HG02981 (cell line): Measurements from ENCODE around the gene MRAS.
"Not testable (repeated sequence)": the region's sequence is repeated elsewhere in the genome, so short reads cannot be mapped to it uniquely, and the experiment has no call there.

ENCODE experiments used
- ATAC-seq: cut with Tn5 transposase; IDR thresholded peaks from one replicate; pipeline ENCODE4 v1.9.1; 2021; ENCODE audit warnings: mild to moderate bottlenecking, moderate library complexity; ENCODE audit not compliant: unreplicated experiment

The MRAS gene

DNA sequence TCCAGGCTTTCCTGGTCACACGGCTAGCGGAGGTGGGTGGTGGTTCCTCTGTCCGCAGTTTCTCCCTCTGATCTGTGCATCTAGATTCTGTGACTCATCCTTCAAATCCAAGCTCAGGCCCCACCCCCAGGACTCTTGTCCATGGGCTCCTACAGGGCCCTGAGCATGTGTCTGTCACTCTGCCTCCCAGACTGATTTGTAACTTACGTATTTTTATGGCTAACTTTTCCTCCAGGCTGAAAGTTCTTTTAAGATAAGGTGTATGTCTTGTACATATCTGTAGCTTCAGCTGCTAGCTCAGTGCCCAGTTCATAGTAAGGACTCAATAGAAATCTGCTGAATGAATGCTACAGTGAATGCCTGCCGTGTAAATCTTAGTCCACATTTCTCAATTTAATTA, 94.1 kb downstream of the MRAS start:
- ATAC-seq = no peak

DNA sequence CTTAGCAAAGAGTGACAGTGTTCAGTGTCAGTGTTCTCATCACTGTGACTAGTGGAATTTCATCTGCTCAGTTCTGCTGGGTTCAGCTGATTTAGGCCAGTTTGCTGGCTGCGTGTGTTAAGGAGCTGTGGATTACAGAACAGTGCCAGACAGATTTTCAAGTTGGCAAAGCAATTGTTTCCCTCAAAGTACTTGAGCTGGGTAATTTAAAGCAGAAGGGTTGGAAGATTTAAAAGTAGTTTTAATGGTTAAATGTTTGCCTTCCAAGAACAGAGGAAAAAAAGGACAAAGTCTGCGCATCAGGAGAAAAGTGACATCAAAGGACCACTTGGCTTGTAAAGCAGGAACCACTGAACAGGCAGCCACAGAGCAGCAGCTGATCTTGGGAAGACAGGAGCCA, 94.7 kb downstream of the MRAS start:
- no peak for ATAC-seq

DNA sequence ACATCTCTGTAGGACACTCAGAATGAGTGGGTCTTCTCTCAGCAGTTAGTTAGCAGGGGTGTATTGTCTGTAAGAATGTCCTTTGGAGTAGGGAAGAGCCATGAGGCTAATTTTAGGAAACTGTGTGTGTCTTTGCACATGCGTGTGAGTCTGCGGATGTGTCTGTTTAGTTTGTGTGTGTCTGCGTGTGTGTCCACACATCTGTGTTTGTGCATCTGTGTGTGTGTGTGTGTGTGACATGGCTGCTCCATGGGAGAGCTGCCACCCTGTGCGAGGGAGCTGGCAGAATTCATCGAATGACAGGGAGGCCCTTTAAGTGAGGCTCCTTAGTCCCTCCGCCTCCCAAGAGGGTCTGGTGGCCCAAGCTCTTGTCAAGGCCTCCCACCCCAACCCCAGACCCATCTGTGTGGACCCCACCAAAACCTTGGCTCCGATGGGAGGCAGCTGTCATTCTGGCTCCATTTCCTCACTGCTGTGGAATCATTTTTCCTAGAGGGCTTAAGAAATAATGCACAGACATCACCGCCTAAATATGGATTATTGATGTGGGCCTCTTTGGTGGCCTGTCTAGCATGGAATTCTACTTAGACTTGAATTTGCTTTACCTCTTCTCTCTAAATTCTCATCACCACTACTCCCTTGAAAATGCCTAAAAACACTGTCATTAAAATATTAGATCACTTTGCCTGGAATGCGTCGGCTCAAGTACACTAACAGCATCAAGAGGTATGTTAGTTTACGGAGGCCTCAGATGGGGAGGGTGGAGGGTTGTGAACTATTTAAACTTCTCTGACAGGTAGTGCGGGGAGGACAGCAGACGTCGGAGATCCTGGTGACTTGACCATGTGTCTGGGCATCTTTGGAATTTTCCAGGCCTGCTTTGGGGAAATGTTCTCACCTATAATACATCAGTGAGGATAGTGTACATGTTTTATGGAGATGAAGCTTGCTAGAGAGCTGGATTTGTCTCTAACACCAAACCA, 95.4 kb downstream of the MRAS start:
- ATAC-seq = no peak

DNA sequence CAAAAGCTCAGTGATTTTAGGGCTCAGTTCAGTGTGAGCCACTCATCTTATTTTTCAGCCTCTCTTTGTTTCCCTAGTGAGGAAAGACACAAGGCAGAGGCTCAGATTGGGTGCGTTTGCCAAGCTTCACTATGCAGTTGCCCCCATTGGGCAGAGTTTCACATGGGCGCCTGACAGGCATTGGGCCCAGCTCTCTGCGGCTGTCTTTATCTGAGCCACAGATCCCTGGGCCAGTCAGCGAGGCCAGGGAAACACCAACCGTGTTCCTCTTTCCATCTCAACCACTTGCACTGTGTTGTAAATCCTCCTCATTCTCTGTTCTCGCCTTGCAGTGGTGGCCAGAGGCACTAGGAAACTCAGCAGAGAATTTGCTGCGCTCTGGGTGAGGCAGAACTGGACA, 96.9 kb downstream of the MRAS start:
- ATAC-seq = no peak

DNA sequence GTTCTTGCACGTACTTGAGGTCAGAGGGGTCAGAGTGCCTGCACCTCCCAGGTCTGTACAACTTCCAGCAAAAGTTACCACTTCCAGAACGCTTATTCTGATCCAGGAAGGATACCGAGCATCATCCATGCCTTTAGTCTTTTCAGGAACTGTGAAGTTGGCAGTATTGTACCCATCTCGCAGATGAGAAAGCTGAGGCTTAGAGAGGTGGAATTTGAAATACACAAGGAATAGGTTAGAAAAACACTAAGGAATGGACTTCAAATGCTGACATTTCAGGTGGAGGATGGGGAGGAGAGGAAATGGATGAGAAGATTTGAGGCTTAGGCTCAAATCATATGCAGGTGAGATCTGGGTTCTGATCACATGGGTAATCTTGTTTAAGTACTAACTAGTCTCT, 97.3 kb downstream of the MRAS start:
- no peak for ATAC-seq

DNA sequence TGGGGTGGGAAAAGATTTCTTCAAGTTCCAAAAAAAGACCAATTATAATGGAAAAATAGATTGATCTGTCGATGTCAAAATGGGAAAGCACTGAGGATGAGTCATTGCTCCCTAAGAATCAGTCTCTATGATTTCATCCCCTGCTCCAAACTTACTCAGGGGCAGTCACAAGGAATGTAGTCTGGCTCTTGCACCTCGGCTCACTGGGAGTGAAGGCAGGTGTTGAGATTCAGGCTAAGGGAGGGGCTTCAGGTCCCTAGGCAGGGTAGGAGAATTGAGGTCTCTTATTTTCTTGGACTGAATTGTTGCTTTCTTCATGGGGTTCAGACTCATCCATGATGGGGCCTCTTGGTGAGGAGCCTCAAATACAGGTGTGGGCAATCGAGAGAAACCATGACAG, 100.3 kb downstream of the MRAS start:
- ATAC-seq = no peak

DNA sequence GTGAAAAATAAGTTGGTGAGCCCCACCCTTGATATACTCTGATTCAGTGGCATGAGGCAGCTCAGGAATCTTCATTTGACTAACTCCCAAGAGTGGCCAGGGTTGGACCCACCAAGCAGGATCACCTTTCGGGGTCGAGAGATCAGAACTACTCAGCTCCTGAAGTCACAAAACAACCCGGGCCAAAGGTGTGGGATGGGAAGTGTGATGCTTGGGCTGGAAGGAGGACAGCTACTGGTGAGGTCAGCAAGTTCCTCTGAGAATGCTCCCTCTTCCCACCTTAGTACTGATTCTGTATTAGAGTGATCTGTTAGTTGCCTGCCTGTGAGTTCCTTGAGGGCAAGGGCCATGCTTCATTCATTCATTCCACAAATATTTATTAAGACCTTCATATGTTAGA, 101.1 kb downstream of the MRAS start:
- ATAC-seq = no peak

DNA sequence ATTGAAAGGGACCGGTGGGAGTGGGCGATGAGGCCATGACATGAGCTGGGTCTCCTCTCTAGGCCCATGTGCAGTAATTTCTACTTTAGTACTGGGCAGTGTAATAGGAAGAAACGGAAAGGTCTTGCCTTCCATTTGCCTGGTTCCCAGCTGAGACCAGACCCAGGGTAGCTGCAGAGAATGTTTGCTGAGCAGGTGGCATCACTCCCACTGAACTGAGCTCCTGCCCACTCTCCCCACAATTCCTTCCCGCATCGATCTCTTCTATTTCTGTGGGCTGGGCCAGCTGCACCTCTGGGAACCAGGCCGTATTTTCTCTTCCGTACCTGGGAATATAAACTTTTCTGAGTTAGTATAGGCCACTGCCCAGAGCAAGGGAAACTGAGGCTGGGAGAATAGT, 101.8 kb downstream of the MRAS start:
- no peak for ATAC-seq

DNA sequence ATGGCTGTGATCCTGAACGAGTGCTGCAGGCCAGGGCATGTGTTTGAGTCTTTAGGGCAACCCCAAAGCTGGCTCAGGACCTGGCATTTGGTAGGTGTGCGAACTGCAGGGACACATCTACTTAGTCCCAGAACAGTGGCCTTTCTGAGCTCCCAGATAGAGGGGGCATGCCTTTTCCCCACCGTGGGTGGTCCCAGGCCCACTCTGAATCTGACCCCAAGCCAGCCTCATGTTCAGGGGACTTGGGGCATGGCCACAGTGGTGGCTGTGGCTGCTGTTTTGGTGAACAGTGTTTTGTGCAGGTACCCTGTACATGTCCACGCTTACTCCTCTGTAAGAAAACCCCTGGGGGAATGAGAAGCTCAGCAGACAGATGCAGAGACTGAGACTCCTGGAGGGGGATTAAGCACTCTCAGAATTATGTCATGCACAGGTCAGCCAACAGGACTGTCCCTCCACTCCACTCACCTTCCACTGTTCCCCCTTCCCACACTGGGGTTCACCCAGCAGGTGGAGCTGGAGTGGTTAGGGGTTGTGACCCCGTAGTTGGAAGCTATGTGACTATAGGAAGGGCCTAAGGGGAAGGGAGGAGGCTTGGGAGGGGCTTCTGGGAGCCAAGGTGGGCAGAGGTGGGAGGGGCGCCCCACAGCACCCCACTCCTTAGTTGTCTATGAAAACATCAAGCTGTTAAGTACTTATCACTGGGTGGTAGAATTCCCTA, 102.5 kb downstream of the MRAS start:
- no peak for ATAC-seq

DNA sequence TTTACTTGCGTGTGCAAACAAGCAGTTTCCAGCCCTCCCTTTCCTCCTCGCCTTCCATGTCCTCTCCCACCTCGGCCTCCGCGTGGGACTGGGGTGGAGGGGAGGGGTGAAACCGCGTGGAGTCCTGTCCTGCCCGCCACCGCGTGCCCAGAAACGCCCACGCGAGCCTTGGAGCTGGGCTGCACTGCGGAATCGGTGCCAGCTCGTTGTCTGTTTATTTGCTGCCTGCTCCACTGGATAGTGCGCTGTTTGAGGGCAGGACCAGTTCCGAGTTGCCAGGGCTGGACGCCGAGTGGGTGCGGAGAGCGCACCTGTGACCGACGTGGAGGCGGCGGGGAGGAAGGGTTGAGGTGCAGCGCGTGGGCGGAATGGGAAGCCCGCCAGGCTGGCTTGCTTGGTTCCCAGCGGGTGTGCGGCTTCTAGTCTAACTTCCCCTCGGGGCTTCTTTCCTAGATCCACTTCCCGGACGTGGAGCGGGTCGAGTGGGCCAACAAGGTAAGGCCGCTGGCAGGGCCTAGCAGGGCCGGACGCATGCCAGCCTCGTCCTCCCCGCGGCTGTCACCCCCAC, 103.3 kb downstream of the MRAS start:
- ATAC-seq = no peak

DNA sequence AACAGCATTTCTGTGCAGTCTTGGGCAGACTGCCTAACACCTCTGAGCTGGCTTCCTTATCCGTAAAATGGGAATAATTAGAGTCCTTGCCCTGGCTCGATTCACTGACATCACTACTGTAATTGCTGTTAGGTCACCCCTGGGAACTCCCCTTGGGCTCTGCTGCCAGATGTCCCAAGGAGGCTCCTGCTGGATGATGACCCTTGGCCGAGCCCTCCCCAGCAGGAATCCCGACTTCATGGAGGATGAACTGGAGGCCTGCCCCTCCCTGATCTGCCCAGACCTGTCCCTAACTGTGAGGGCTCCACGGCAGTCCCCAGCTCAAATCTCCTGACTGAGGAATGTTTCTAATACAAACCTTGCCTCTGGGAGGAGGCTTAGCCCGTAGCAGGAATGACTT, 104.1 kb downstream of the MRAS start:
- no peak for ATAC-seq

DNA sequence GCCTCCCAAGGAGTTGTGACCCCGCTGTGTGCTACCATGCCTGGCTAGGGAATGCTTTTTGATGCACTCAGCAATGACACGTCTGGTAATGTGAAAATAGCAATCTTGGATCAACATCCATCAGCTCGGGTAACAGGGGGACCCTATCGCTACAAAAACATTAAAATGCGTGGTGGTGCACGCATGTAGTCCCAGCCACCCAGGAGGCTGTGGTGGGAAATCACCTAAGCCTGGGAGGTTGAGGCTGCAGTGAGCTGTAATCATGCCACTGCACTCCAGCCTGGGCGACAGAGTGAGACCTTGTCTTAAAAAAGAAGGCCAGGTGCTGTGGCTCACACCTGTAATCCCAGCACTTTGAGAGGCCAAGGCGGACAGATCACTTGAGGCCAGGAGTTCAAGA, 105.6 kb downstream of the MRAS start:
- ATAC-seq = not testable (repeated sequence)
